Measurements from ENCODE around the gene ARFGEF2. TPM values are rescaled to one million over a fixed set of nuclear protein-coding genes. Genes with fewer than 3 reads are reported as not detected.
"Not testable (repeated sequence)": the region's sequence is repeated elsewhere in the genome, so short reads cannot be mapped to it uniquely, and the experiment has no call there.

Gene ARFGEF2
- total RNA-seq, 1 donor from 2014 or later: 32.9 TPM

GRCh38 chr20:49054056-49054643, 132.6 kb downstream of the ARFGEF2 start:
- no peak for ATAC-seq
- Histone ChIP-seq H3K27ac (no peak overlapping the region), H3K4me3 (no peak overlapping the region), H3K4me1 (peaks cover 10% of the 10 kb centered on the region), H3K27me3 (ENCODE audit: low read depth) (no peaks in the 10 kb centered on the region), H3K9me3 (no peaks in the 10 kb centered on the region), H3K36me3 (peaks cover 23% of the 10 kb centered on the region)
- intact Hi-C loops (cut with DNase I): no loop called here
- TF ChIP-seq CTCF (IDR thresholded peaks at IDR 0.05): no peak
- DNase-seq: no peak

- no peak for ATAC-seq
Observed at GRCh38 chr20:49063279-49063678, 141.8 kb downstream of the ARFGEF2 start.

GRCh38 chr20:49074521-49074920, 153.0 kb downstream of the ARFGEF2 start:
- H3K9me3 ChIP-seq: no peaks in the 10 kb centered on the region
- peaks cover 99% of the 10 kb centered on the region for H3K36me3 ChIP-seq
- ATAC-seq (no peak), DNase-seq (no peak)
- H3K4me3 ChIP-seq: no peak overlapping the region
- H3K27me3 ChIP-seq (ENCODE audit: low read depth): no peaks in the 10 kb centered on the region
- no peaks in the 10 kb centered on the region for H3K4me1 ChIP-seq
- intact Hi-C loops (cut with DNase I): no loop called here
- no peak for TF ChIP-seq CTCF (IDR thresholded peaks at IDR 0.05)
- no peak overlapping the region for H3K27ac ChIP-seq

More at GRCh38 chr20:49063279-49063678, 141.8 kb downstream of the ARFGEF2 start:
- Histone ChIP-seq H3K4me1 (no peaks in the 10 kb centered on the region), H3K27me3 (ENCODE audit: low read depth) (no peaks in the 10 kb centered on the region), H3K9me3 (no peaks in the 10 kb centered on the region), H3K36me3 (peaks cover 79% of the 10 kb centered on the region), H3K4me3 (no peak overlapping the region), H3K27ac (no peak overlapping the region)
- intact Hi-C loops (cut with DNase I): no loop called here
- no peak for DNase-seq
- TF ChIP-seq CTCF (IDR thresholded peaks at IDR 0.05): no peak

- ATAC-seq (no peak), DNase-seq (no peak)
- no peaks in the 10 kb centered on the region for H3K27me3 ChIP-seq (ENCODE audit: low read depth)
- H3K27ac ChIP-seq: no peak overlapping the region
- H3K9me3 ChIP-seq: no peaks in the 10 kb centered on the region
- TF ChIP-seq CTCF (IDR thresholded peaks at IDR 0.05): no peak
- intact Hi-C loops (cut with DNase I): no loop called here
- peaks cover 99% of the 10 kb centered on the region for H3K36me3 ChIP-seq
- no peak overlapping the region for H3K4me3 ChIP-seq
- no peaks in the 10 kb centered on the region for H3K4me1 ChIP-seq
Observed at GRCh38 chr20:49078310-49078709, 156.8 kb downstream of the ARFGEF2 start.

- H3K27me3 ChIP-seq (ENCODE audit: low read depth); DNase-seq; ATAC-seq; H3K4me1 ChIP-seq; intact Hi-C loops (cut with DNase I); H3K27ac ChIP-seq; H3K4me3 ChIP-seq; H3K9me3 ChIP-seq: not testable (repeated sequence)
- H3K36me3 ChIP-seq: peaks cover 100% of the 10 kb centered on the region
Observed at GRCh38 chr20:49082295-49082694, 160.8 kb downstream of the ARFGEF2 start.

Other genes with a start within 250 kb of the ARFGEF2 start
- 78.2 TPM for gene PREX1, start 93.7 kb upstream of the ARFGEF2 start, total RNA-seq
- 39.0 TPM for gene CSE1L, start 124.6 kb downstream of the ARFGEF2 start, total RNA-seq

All from lower lobe of right lung (tissue), 2 donors.